ENCODE results near the gene PLOD3. TPM values are rescaled to one million over a fixed set of nuclear protein-coding genes. Genes with fewer than 3 reads are reported as not detected.

PLOD3 gene
- total RNA-seq, 3 donors from 2014 or later (not counting 1 experiment from before 2014, with no cell fraction given): 41.7 to 54.5 (median 45.0) TPM

- H3K27me3 Mint-ChIP-seq (ENCODE audit: low read depth in 2 of 2): peaks cover 46 to 64% of the 10 kb centered on the region in 2 donors
- TF ChIP-seq, protein P1, sequence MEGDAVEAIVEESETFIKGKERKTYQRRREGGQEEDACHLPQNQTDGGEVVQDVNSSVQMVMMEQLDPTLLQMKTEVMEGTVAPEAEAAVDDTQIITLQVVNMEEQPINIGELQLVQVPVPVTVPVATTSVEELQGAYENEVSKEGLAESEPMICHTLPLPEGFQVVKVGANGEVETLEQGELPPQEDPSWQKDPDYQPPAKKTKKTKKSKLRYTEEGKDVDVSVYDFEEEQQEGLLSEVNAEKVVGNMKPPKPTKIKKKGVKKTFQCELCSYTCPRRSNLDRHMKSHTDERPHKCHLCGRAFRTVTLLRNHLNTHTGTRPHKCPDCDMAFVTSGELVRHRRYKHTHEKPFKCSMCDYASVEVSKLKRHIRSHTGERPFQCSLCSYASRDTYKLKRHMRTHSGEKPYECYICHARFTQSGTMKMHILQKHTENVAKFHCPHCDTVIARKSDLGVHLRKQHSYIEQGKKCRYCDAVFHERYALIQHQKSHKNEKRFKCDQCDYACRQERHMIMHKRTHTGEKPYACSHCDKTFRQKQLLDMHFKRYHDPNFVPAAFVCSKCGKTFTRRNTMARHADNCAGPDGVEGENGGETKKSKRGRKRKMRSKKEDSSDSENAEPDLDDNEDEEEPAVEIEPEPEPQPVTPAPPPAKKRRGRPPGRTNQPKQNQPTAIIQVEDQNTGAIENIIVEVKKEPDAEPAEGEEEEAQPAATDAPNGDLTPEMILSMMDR (IDR thresholded peaks at IDR 0.05): no peak
- Histone ChIP-seq H3K27ac (ENCODE audit: low read length) (no peak within 1 kb of the TSS), H3K9me3 (ENCODE audit: control insufficient read depth, insufficient read depth, low read length) (no peaks in the 10 kb centered on the region), H3K4me3 (ENCODE audit: low read length) (no peak within 1 kb of the TSS), H3K36me3 (ENCODE audit: control insufficient read depth, insufficient read depth, low read length) (no peaks in the 10 kb centered on the region), H3K27me3 (ENCODE audit: control insufficient read depth, insufficient read depth, low read length) (peaks cover 29% of the 10 kb centered on the region), H3K4me1 (ENCODE audit: control insufficient read depth, insufficient read depth, low read length) (peaks cover 4% of the 10 kb centered on the region)
- DNase-seq (no peak), ATAC-seq (no peak)
- no peaks in the 10 kb centered on the region for H3K36me3 Mint-ChIP-seq
- intact Hi-C loops (cut with micrococcal nuclease): no loop called here
- peaks cover 6 to 20% of the 10 kb centered on the region in 2 donors for H3K4me1 Mint-ChIP-seq
- no peaks in the 10 kb centered on the region for H3K9me3 Mint-ChIP-seq
- no peak within 1 kb of the TSS for H3K27ac Mint-ChIP-seq
- H3K4me3 Mint-ChIP-seq: no peak within 1 kb of the TSS
- WGBS (ENCODE audit: insufficient coverage): 5% methylated on average over 53 of the region's 56 CpGs
Observed at GRCh38 chr7:101180130-101180755, 37.1 kb downstream of the PLOD3 start, which contains the start of gene NAT16. Gene NAT16, minus strand, starts transcription at chr7:101180293. Its CDS starts 5,486 bp downstream, at chr7:101174807.

- no peaks in the 10 kb centered on the region for H3K36me3 Mint-ChIP-seq
- peaks cover 6 to 20% of the 10 kb centered on the region in 2 donors for H3K4me1 Mint-ChIP-seq
- H3K27me3 Mint-ChIP-seq (ENCODE audit: low read depth in 2 of 2): peaks cover 51 to 63% of the 10 kb centered on the region in 2 donors
- ATAC-seq (no peak), DNase-seq (no peak)
- intact Hi-C loops (cut with micrococcal nuclease): no loop called here
- no peak overlapping the region for H3K4me3 Mint-ChIP-seq
- TF ChIP-seq, protein P1 (IDR thresholded peaks at IDR 0.05): no peak
- H3K4me3 ChIP-seq (ENCODE audit: low read length): no peak overlapping the region
- no peak overlapping the region for H3K27ac ChIP-seq (ENCODE audit: low read length)
- H3K27ac Mint-ChIP-seq: no peak overlapping the region
- H3K36me3 ChIP-seq (ENCODE audit: control insufficient read depth, insufficient read depth, low read length): no peaks in the 10 kb centered on the region
- H3K4me1 ChIP-seq (ENCODE audit: control insufficient read depth, insufficient read depth, low read length): peaks cover 4% of the 10 kb centered on the region
- H3K27me3 ChIP-seq (ENCODE audit: control insufficient read depth, insufficient read depth, low read length): peaks cover 32% of the 10 kb centered on the region
- 5% methylated on average over 27 of the region's 27 CpGs for WGBS (ENCODE audit: insufficient coverage)
- H3K9me3 Mint-ChIP-seq: no peaks in the 10 kb centered on the region
- H3K9me3 ChIP-seq (ENCODE audit: control insufficient read depth, insufficient read depth, low read length): no peaks in the 10 kb centered on the region
Observed at GRCh38 chr7:101179713-101180112, 37.7 kb downstream of the PLOD3 start.

GRCh38 chr7:101179117-101179516 is 38.3 kb downstream of the PLOD3 start:
- H3K4me3 ChIP-seq (ENCODE audit: low read length): no peak overlapping the region
- no peaks in the 10 kb centered on the region for H3K9me3 Mint-ChIP-seq

More at GRCh38 chr7:101179117-101179516, 38.3 kb downstream of the PLOD3 start:
- peaks cover 57 to 67% of the 10 kb centered on the region in 2 donors for H3K27me3 Mint-ChIP-seq (ENCODE audit: low read depth in 2 of 2)
- peaks cover 10 to 26% of the 10 kb centered on the region in 2 donors for H3K4me1 Mint-ChIP-seq
- H3K27ac ChIP-seq (ENCODE audit: low read length): no peak overlapping the region
- DNase-seq (peak in 1 of 2 donors; percentile 29), ATAC-seq (no peak)
- no peaks in the 10 kb centered on the region for H3K9me3 ChIP-seq (ENCODE audit: control insufficient read depth, insufficient read depth, low read length)
- intact Hi-C loops (cut with micrococcal nuclease): no loop called here
- H3K4me3 Mint-ChIP-seq: no peak overlapping the region
- H3K27ac Mint-ChIP-seq: no peak overlapping the region
- 4% methylated on average over 16 of the region's 20 CpGs for WGBS (ENCODE audit: insufficient coverage)
- no peaks in the 10 kb centered on the region for H3K36me3 ChIP-seq (ENCODE audit: control insufficient read depth, insufficient read depth, low read length)
- peaks cover 8% of the 10 kb centered on the region for H3K4me1 ChIP-seq (ENCODE audit: control insufficient read depth, insufficient read depth, low read length)
- H3K27me3 ChIP-seq (ENCODE audit: control insufficient read depth, insufficient read depth, low read length): peaks cover 37% of the 10 kb centered on the region
- TF ChIP-seq, protein P1 (IDR thresholded peaks at IDR 0.05): no peak
- no peaks in the 10 kb centered on the region for H3K36me3 Mint-ChIP-seq
